ENCODE results near the gene RABAC1.
A peak's percentile ranks its signal among the peaks of the same experiment; 100 is the strongest.

The RABAC1 gene, protein sequence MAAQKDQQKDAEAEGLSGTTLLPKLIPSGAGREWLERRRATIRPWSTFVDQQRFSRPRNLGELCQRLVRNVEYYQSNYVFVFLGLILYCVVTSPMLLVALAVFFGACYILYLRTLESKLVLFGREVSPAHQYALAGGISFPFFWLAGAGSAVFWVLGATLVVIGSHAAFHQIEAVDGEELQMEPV

DNA sequence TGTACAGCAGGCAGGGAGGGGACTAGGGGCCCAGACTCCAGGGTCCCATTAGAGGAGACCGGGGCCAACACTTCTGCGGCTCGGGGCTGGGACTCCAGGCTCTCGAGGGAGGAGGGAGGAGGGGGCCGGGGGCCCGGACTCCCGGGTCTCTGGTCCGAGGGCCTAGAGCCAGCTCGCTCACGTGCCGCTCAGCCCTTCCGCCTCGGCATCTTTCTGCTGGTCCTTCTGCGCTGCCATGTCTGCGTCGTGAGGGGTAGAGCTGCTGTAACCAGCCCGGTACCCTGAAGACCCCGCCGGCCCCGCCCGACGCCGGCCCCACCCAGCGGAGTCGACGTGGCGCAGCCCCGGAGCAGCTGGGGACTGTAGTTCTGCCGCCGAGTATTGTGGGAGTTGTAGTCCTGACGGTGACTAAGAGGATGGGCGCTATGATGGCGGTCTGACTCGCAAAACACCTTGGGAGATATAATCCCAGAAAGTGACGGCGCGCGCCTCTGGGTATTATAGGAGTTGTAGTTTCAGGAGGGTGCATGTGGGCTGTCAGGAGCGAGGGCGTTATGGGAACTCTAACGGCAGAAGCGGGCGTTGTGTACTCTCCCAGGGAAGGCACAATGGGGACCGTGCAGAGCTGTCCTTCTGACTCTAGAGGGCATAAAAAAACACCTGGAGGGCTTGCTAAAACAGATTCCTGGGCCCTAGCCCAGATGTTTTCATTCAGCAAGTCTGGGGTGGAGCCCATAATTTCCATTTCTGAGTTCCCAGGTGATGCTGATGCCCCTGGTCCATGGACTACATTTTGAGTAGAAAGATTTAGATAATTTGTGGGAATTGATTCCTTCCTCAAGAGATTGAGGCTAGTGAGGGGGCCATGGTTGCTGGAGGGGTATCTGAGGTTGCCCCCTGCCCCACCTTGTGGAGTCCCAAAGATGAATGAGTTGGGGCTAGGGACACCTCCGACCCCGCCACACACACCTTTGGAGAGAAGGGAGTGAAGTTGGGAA is at the start of gene RABAC1:
TSS of gene RABAC1 (minus strand) at position 266 of the 998 bp plus-strand sequence. CDS start at position 237, 29 bp downstream.
- ChIA-PET POLR2A (interaction anchor here (0.5 to 1.9 kb wide), 7 partner anchors 23 to 100 kb away, joined by 3 to 14 read pairs (median 4); partner anchors contain the start of gene RPS19), CTCF (interaction anchor here (1.4 to 4.0 kb wide), 7 partner anchors 9 to 100 kb away, joined by 3 to 30 read pairs (median 4); partner anchors contain the start of gene RPS19)
- peak; percentile 47 for DNase-seq (ENCODE audit: low read depth, low spot score)
- TF ChIP-seq, protein P1, sequence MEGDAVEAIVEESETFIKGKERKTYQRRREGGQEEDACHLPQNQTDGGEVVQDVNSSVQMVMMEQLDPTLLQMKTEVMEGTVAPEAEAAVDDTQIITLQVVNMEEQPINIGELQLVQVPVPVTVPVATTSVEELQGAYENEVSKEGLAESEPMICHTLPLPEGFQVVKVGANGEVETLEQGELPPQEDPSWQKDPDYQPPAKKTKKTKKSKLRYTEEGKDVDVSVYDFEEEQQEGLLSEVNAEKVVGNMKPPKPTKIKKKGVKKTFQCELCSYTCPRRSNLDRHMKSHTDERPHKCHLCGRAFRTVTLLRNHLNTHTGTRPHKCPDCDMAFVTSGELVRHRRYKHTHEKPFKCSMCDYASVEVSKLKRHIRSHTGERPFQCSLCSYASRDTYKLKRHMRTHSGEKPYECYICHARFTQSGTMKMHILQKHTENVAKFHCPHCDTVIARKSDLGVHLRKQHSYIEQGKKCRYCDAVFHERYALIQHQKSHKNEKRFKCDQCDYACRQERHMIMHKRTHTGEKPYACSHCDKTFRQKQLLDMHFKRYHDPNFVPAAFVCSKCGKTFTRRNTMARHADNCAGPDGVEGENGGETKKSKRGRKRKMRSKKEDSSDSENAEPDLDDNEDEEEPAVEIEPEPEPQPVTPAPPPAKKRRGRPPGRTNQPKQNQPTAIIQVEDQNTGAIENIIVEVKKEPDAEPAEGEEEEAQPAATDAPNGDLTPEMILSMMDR (IDR thresholded peaks at IDR 0.05; ENCODE audit: insufficient read depth, low read length, missing control alignments) = peak; percentile 11
- peak within 1 kb of the TSS; percentile 98 for H3K4me3 ChIP-seq (ENCODE audit: low read depth, low read length)

DNA sequence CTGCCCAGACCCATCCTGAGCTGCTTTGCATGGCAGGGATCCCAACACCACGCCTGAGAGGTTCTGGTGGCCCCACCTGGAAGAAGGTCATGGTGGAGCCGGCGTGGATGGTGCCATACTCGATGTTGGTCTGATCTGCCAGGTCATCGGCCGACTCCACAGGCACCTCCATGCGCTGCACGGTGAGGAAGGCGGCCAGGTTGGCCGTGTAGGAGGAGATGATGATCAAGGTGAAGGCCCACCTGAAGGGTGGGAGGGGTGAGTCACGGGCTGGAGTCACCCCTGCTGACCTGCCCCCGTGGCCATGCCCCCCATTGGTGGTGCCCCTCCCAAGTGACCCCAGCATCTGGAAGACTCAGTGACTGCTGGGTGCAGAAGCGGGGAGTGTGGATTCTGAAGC is 47.4 kb upstream of the RABAC1 start:
- ChIA-PET POLR2A (no interaction called here), CTCF (interaction anchor here (0.8 to 2.3 kb wide), 2 partner anchors 17 to 28 kb away, joined by 3 to 9 read pairs; no protein-coding TSS in a partner anchor)
- DNase-seq (ENCODE audit: low read depth, low spot score) = no peak
- TF ChIP-seq, protein P1 (IDR thresholded peaks at IDR 0.05; ENCODE audit: insufficient read depth, low read length, missing control alignments) = no peak
- no peak overlapping the region for H3K4me3 ChIP-seq (ENCODE audit: low read depth, low read length)

DNA sequence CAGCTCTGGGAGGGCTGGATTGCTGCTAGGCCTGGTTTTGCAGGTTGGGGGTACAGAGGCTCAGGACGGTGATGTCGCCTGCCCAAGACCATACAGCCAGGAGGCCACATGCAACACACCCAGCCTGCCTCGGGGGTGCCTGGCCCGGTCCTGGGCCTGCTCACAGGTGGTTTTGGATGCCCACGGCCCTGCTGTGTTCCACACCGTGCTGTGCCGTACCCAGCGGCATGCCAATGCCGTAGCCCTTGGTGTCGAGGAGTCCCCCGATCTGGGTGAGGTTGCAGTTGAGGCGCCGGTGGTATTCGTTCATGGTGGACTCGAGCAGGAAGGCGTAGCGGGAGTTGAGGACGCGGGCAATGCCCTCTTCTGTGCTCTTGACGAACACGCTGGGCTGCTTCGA is 46.4 kb upstream of the RABAC1 start:
- ChIA-PET POLR2A (no interaction called here), CTCF (no interaction called here)
- H3K4me3 ChIP-seq (ENCODE audit: low read depth, low read length) = no peak overlapping the region
- no peak for DNase-seq (ENCODE audit: low read depth, low spot score)
- TF ChIP-seq, protein P1 (IDR thresholded peaks at IDR 0.05; ENCODE audit: insufficient read depth, low read length, missing control alignments) = no peak

DNA sequence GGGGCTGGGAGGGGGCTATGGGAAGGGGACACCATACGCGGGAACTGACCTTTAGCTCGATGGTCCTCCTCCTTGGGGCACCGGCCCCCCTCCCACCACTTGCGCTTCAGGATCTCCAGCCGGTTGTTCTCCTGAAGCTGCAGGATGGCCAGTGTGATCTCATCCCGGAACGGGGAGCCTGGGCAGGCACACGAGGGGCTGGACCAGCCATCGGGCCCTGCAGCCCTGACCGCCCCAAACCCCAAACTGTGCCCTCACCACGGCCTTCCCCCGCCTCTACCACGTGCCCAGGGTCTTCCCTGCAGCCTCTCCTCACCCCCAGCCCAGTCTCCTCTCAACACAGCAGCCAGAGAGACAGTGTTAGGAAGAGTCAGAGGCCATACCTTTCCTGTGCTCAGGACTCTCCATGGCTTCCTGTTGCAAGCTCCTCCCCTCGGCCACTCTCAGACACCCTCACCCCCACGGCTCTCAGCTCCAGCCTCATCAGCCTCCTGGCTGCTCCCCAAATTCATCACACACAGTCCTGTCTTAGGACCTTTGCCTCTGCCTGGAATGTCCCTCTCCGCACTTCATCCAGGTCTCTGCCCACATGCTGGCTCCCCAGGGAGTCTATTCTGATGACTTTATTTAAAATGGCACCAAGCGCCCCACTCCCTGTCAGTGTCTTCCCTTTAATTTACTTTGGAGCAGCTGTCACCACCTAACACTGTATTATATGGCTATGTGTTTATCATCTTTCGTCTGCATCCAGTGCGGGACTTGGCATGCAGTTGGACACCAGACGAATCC is 44.6 kb upstream of the RABAC1 start:
- TF ChIP-seq, protein P1 (IDR thresholded peaks at IDR 0.05; ENCODE audit: insufficient read depth, low read length, missing control alignments) = no peak
- POLR2A ChIA-PET = no interaction called here
- no peak overlapping the region for H3K4me3 ChIP-seq (ENCODE audit: low read depth, low read length)
- CTCF ChIA-PET = interaction anchor here (2.1 kb wide), 1 partner anchor 31 kb away, joined by 7 read pairs; no protein-coding TSS in a partner anchor
- DNase-seq (ENCODE audit: low read depth, low spot score) = no peak

DNA sequence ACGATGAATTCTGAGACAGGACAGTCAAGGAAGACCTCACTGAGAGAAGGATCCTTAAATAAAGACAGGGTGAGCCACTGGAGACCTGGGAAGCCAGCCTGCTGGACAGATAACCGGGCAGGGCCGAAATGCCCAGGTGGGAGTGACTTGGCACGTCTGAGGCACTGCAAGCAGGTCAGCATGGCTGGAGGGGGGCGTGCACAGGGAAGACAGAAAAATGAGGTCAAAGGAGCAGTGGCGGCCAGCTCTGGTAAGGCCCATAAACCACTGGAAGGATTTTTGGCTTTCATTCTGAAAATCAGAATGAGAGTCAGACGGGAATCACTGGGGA is 40.7 kb upstream of the RABAC1 start:
- CTCF ChIA-PET = interaction anchor here (0.8 to 5.2 kb wide), 6 partner anchors 11 to 41 kb away, joined by 3 to 37 read pairs (median 9); no protein-coding TSS in a partner anchor
- no peak for DNase-seq (ENCODE audit: low read depth, low spot score)
- no peak overlapping the region for H3K4me3 ChIP-seq (ENCODE audit: low read depth, low read length)
- TF ChIP-seq, protein P1 (IDR thresholded peaks at IDR 0.05; ENCODE audit: insufficient read depth, low read length, missing control alignments) = no peak
- POLR2A ChIA-PET = no interaction called here
